Measurements from ENCODE around the gene ARFGAP2. TPM values are rescaled to one million over a fixed set of nuclear protein-coding genes. Genes with fewer than 3 reads are reported as not detected.

The ARFGAP2 gene
- total and polyA plus RNA-seq, 2 of the 8 experiments (the other 6 are each of a cell fraction or from before 2014, with no cell fraction given) = 50.2 to 64.0 TPM

GRCh38 chr11:47181271-47181670 lies 4.6 kb upstream of the ARFGAP2 start:
- no peak overlapping the region for H2BK5ac ChIP-seq (ENCODE audit: low read depth, low read length)
- H3K4me3 ChIP-seq (ENCODE audit: extremely low read depth in 1 of 4, insufficient read depth in 2 of 4, low read depth in 3 of 4, low read length in 4 of 4) = no peak overlapping the region
- no peak for FAIRE-seq
- no peak overlapping the region for H2BK20ac ChIP-seq (ENCODE audit: low read length)
- no peak overlapping the region for H3K23ac ChIP-seq (ENCODE audit: insufficient read length)
- H3K36me3 ChIP-seq (ENCODE audit: control insufficient read depth in 2 of 4, insufficient read depth in 4 of 4, low read length in 3 of 4) = peaks cover 7 to 12% (median 8%) of the 10 kb centered on the region in 4 experiments; a peak in 6 of 8 replicates
- peaks cover 0 to 8% (median 5%) of the 10 kb centered on the region in 4 experiments; a peak in 5 of 7 replicates for H3K4me1 ChIP-seq (replicated peaks in 1 of 4; ENCODE audit: control insufficient read depth in 3 of 4, insufficient read depth in 4 of 4, low read length in 3 of 4)
- H2BK120ac ChIP-seq (replicated peaks; ENCODE audit: low read depth, low read length) = no peak overlapping the region
- POLR2A ChIA-PET (ENCODE audit: partially characterized antibody) = interaction anchor here (0.6 to 2.7 kb wide), 4 partner anchors 9 to 39 kb away, joined by 3 to 15 read pairs (median 4); partner anchors contain the start of gene DDB2
- H4K5ac ChIP-seq (ENCODE audit: insufficient read length, low read depth, low read length) = no peak overlapping the region
- H4K20me1 ChIP-seq (replicated peaks in 1 of 2; ENCODE audit: control insufficient read depth in 1 of 2, insufficient read depth in 2 of 2, low read length in 2 of 2) = peaks cover 0 to 7% of the 10 kb centered on the region in 2 experiments
- DNase-seq (ENCODE audit: low read depth in 1 of 2, low spot score in 2 of 2) = no peak
- 88% methylated on average over 6 of the region's 6 CpGs; no CpG with 5 or more reads in 1 of the 2 experiments for WGBS, 2 experiments (ENCODE audit: extremely low coverage in 1 of 2, insufficient coverage in 1 of 2, insufficient read length in 1 of 2, insufficient replicate concordance in 2 of 2, low coverage in 1 of 2, low lambda C conversion rate in 2 of 2, missing lambda C conversion rate in 1 of 2)
- no peak overlapping the region for H3K56ac ChIP-seq (replicated peaks; ENCODE audit: insufficient read length, low read depth, low read length)
- H3K79me2 ChIP-seq (ENCODE audit: control insufficient read depth in 1 of 2, insufficient read depth in 2 of 2, low read length in 2 of 2) = peaks cover 0 to 19% of the 10 kb centered on the region in 2 experiments; a peak in 3 of 4 replicates
- peaks cover 3% of the 10 kb centered on the region; the same call in 1 of the 2 replicates for H3K79me1 ChIP-seq (ENCODE audit: low read depth, low read length)
- H3K23me2 ChIP-seq (ENCODE audit: low read depth, low read length) = peaks cover 3% of the 10 kb centered on the region; the same call in 1 of the 2 replicates
- no peak overlapping the region for H3K4me2 ChIP-seq (ENCODE audit: insufficient read depth in 1 of 2, low read depth in 2 of 2, low read length in 2 of 2)
- H4K8ac ChIP-seq (ENCODE audit: extremely low read depth, insufficient read depth, low read length) = no peak overlapping the region
- no peak overlapping the region for H2BK12ac ChIP-seq (ENCODE audit: low read depth, low read length)
- H3K27me3 ChIP-seq (replicated peaks in 1 of 4; ENCODE audit: control insufficient read depth in 3 of 4, extremely low read depth in 1 of 4, insufficient read depth in 3 of 4, low read length in 3 of 4) = no peaks in the 10 kb centered on the region
- no peak overlapping the region for H3K14ac ChIP-seq (ENCODE audit: insufficient read length)
- H3K9me3 ChIP-seq (ENCODE audit: insufficient read depth in 2 of 2, low read depth in 1 of 2, low read length in 1 of 2) = no peaks in the 10 kb centered on the region
- H4K91ac ChIP-seq (replicated peaks; ENCODE audit: insufficient read length, low read length) = no peak overlapping the region
- no peak overlapping the region for H2AK5ac ChIP-seq (ENCODE audit: low read depth, low read length)
- H3K18ac ChIP-seq (ENCODE audit: extremely low read depth, low read length) = no peak overlapping the region
- no peak overlapping the region for H3K4ac ChIP-seq (replicated peaks; ENCODE audit: insufficient read length, low read depth, low read length)
- H2AFZ ChIP-seq (ENCODE audit: low read length) = no peak overlapping the region
- CTCF ChIA-PET (ENCODE audit: partially characterized antibody) = interaction anchor here (0.7 to 16.6 kb wide), 10 partner anchors 18 to 201 kb away, joined by 3 to 247 read pairs (median 5); partner anchors contain the start of genes ACP2, DDB2 and NR1H3
- H3K27ac ChIP-seq (ENCODE audit: low read depth, low read length) = no peak overlapping the region
- no peak overlapping the region for H2BK15ac ChIP-seq (ENCODE audit: low read length)
- H3K9ac ChIP-seq (replicated peaks in 1 of 4; ENCODE audit: extremely low read depth in 1 of 4, low read depth in 3 of 4, low read length in 3 of 4) = no peak overlapping the region
- TF ChIP-seq NANOG (IDR thresholded peaks at IDR 0.05; ENCODE audit: insufficient read depth, low read depth, low read length, poor library complexity, severe bottlenecking) (no peak), GTF2F1 (IDR thresholded peaks at IDR 0.05; ENCODE audit: borderline replicate concordance, low read depth, low read length) (no peak), POU5F1 (IDR thresholded peaks at IDR 0.05; ENCODE audit: low read depth, low read length) (no peak), HDAC6 (IDR thresholded peaks at IDR 0.05; ENCODE audit: low read depth, low read length) (no peak), SAP30 (IDR thresholded peaks at IDR 0.05; ENCODE audit: insufficient read depth, insufficient replicate concordance, low read length) (no peak), FOSL1 (IDR thresholded peaks at IDR 0.05; ENCODE audit: insufficient read depth, low read depth, low read length) (no peak), SP2 (IDR thresholded peaks at IDR 0.05; ENCODE audit: low read length) (no peak)
